Measurements from ENCODE around the gene SNX19. TPM values are rescaled to one million over a fixed set of nuclear protein-coding genes. Genes with fewer than 3 reads are reported as not detected.

Gene SNX19
- total RNA-seq, 1 donor: 72.4 TPM

DNA sequence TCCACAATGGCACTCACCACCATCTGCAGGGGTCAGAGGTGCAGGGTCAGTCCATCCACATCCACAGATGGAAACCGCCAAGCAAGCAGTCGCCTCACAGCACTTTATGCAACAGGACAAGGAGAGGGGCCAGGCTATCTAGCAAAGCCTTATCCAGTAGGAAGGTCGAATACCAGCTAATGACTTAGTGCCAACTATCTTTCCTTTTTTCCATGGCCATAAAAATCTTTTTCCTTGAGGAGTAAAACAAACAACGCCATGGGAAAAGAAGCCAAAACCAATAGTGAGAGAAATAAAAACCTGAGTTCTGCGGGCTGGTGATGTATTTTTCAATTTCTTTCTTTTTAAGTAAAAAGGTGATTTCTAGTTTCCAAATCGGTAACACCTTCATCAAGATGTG lies 8.2 kb downstream of the SNX19 start:
- no peak for DNase-seq (ENCODE audit: low read depth in 2 of 3, low spot score in 2 of 3)

GRCh38 chr11:130907229-130907628 lies 9.1 kb downstream of the SNX19 start:
- DNase-seq (ENCODE audit: low read depth in 2 of 3, low spot score in 2 of 3): no peak

DNA sequence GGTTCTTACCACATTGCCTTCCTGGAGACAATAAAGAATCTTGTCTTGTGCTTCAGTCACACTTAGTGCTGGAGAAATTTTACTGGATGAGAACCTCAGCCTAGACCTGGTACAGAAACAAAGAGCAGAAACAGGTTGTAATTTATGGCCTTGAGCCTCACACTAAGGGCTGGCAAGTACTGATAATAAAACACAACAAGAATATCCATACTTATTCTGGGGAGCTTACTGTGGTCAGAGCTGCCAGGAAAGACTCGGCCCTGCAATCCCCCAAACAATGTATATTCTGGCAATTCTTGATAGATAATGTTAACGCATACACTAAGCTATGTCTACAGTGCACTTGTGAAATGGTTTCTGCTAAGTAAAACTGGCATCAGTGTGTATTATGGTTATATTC lies 9.7 kb downstream of the SNX19 start:
- no peak for DNase-seq (ENCODE audit: low read depth in 2 of 3, low spot score in 2 of 3)

GRCh38 chr11:130905512-130905911 lies 10.8 kb downstream of the SNX19 start:
- no peak for DNase-seq (ENCODE audit: low read depth in 2 of 3, low spot score in 2 of 3)

DNA sequence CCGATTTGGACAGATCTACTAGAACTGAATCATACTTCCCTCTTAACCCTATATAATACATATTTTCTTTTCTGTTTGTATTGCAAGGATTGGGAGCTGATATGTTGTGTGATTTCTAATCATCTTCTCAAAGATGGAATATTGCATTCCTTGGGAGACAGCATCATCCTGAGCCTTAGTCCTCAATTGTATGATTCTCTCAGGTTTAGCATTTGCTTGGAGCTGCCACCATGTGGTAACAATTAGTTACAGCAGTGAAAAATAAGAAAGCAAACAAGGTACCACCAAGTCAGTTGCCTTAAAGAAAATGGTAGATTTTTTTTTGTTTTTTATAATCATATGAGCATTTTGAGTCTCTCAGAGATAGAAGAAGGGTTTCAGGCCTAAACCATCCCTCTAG lies 11.9 kb downstream of the SNX19 start:
- no peak for DNase-seq (ENCODE audit: low read depth in 2 of 3, low spot score in 2 of 3)

DNA sequence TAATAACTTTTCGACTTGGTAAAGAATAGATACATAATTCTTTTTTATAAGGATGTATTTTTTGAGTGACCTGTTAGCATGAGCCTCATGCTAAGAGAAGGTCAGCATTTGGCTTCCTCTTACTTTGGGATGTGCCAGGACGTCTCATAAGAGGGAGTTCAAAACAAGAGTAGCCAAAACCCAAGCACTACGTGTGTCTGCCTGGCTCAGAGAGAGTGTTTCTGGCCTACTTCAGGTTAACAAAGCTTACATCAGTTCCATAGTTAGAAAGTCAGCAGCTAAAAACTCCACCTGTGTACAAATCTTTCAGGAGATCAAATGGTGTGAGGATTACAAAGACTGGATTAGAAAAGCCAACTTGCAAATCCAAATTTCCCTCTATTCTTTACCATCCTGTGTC lies 13.9 kb downstream of the SNX19 start:
- no peak for DNase-seq (ENCODE audit: low read depth in 2 of 3, low spot score in 2 of 3)

DNA sequence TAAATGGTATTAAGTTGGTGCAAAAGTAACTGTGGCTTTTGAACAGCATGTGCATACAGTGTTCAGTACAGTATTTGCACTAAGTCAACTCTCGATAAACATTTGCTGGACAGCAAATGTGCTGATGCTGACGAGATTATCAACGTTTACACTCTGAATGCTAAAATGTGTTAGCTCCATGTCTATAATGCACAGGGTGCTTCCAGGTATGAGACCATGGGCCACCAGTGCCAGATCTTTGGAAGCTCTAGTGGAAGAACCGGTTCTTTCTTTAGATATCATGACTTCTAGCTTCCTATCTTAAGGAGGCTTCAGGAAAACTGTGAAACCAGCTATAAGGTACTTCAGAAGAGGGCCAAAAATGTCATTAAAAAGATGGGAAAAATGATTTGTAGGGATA lies 17.2 kb downstream of the SNX19 start:
- DNase-seq (ENCODE audit: low read depth in 2 of 3, low spot score in 2 of 3): no peak

- no peak for DNase-seq (ENCODE audit: low read depth in 2 of 3, low spot score in 2 of 3)
Observed at GRCh38 chr11:130897262-130898182, 18.8 kb downstream of the SNX19 start.

- peak; percentile 33 to 82 (median 56) for DNase-seq (ENCODE audit: low read depth in 2 of 3, low spot score in 2 of 3)
Observed at GRCh38 chr11:130894322-130895025, 21.8 kb downstream of the SNX19 start.

DNA sequence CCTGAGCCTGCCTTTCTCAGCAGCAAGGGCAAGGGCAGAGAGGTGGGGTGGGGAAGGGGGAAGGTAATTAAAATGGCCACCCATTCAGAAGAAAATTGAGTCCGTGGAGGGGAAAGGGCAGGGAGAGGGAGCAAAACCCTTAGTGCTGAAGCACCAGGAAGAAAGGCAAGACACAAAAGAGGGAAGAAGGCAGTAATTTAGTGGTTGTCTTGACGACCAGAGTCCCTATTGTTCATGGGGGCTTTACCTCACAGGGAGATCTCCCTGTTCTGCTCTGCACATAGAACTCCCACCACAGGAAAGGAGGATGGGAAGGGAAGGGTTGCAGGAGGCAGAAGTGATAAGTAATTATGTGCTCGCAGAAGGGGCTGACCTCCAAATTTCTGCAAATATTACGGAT lies 23.4 kb downstream of the SNX19 start:
- no peak for DNase-seq (ENCODE audit: low read depth in 2 of 3, low spot score in 2 of 3)

GRCh38 chr11:130891326-130891725 lies 25.0 kb downstream of the SNX19 start:
- DNase-seq (ENCODE audit: low read depth in 2 of 3, low spot score in 2 of 3): no peak

DNA sequence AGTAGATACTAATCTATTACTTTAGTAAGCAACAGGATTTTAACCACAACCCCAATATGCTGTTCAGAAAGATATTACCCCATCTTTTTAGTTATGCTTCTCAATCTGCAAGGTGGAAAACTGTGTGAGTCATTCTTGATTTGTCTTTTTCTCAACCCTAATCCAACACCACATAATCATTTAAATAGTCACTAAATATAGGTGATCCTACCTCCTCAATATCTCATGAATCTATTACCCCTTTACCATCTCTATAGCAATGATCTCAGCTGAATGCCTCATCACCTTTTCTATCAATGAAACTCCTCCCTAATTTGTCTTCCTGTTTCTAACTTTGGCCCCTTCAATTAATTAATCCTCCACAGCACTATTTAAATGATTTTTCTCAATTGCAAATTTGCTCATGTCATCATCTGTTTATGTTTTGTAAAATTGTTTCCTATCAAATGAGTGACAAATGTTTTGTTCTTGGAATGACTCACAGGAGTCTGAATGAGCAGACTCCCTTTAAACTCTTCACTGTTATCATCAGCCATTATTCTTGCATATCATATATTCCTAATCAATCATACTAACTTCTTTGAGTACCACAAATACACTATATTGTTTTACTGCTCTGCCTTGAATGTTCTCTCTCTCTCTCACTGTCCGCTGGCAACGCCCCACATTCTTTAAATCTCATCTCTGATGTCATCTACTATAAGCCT lies 26.1 kb downstream of the SNX19 start:
- no peak for DNase-seq (ENCODE audit: low read depth in 2 of 3, low spot score in 2 of 3)

DNA sequence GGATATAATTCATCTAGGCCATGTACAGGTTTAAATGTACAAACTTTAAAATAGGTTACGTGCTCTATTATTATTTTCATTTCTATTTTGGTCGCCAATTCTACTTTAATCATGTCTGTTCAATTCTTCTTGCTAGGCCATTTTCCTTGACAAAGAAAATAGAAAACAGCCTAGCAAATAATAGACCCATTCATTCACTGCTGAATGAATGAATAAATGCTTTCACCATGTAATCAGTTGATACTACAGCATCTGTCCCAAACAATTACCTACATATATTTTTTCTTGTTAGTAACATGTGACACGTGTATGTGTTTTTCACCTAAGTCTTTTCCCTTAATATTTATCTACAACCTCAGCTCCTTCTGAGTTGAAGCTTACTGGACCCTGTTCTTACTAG lies 27.5 kb downstream of the SNX19 start:
- no peak for DNase-seq (ENCODE audit: low read depth in 2 of 3, low spot score in 2 of 3)

DNA sequence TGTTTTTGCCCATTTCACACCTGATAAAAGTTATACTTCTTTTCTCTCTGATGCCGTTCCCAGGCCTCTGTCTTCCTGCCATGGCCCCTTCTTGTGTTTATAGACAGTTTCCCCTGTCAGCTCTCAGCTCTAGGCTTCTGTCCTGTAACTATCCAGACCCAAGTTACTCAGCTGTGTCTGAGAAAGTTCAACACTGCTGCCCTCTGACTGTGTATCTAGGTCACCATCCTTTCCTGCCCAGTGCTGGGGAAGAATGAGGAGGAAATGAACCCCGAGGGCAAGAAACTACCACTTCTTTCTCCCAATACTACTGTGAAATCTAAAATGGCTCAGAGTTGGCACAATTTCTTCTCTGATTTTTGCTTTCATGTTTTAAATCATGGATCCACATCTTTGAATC lies 29.6 kb downstream of the SNX19 start:
- DNase-seq (ENCODE audit: low read depth in 2 of 3, low spot score in 2 of 3): no peak

DNA sequence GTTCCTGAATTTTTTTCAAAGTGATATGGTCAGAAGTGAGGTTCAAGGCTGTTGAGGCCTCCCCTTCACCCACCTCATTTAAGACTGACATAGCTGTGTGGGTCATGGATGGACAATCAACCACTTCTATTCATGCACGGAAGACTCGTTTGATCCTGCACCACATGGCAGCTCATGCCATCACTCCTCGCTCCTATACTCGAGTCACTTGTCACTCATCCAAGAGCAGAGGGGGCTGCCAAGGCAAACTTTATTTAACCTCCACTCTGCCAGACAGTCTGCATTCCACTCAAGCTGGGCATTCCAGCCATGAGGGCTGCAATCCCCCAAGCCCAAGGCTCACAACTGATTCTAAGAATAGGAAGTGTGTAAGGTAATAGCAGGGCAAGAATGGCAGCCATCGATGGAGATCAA lies 34.1 kb downstream of the SNX19 start:
- DNase-seq (ENCODE audit: low read depth in 2 of 3, low spot score in 2 of 3): no peak

GRCh38 chr11:130881475-130882137 lies 34.7 kb downstream of the SNX19 start:
- no peak for DNase-seq (ENCODE audit: low read depth in 2 of 3, low spot score in 2 of 3)

GRCh38 chr11:130879836-130880235 lies 36.4 kb downstream of the SNX19 start:
- DNase-seq (ENCODE audit: low read depth in 2 of 3, low spot score in 2 of 3): no peak

DNA sequence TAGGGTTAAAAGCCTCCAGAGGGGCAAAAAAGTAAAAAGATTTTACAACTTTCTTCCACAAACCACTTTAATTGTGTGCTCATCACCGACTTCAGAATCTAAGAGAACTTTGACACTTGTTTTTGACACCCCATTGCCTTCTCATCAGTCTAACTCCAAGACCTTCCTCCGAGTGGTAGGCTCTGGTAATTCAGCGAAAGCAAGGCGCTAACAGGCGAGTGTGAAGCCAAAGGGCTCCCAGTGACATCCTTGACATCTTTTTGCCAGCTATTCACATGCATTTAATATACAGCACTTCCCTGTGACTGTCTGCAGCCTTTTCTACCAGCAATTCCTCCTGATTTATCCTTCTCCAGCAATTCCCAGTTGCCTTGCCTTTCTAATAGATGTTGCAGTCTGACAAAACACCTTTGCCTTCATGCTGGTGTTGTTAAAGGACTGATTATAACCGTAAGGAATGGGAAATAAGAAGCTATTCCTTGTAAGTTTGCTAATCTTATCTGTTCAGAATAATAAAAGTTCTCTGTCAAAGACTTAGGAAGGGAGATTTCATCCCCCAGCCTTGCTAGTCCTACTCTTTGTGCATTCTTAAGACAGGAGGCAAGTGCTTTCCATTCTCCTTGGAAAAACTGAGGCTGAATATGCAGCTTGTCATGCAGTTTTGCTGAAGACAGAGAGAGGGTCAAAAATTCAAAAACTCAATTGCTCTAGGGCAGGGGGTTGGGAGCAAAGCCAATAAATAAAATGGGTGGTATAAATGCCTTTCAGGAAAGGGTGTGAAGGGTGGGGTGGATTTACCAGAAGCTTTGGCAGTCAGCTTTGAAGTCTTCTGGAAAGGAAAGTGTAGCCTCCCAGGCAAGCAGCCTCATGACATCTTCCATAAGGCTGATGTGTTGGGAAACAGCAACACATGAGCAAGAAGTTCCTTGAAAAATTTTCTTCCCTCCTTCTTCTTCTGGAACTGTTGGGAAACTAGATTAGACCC lies 39.1 kb downstream of the SNX19 start:
- no peak for DNase-seq (ENCODE audit: low read depth in 2 of 3, low spot score in 2 of 3)

- DNase-seq (ENCODE audit: low read depth in 2 of 3, low spot score in 2 of 3): no peak
Observed at GRCh38 chr11:130876100-130876499, 40.2 kb downstream of the SNX19 start.

Measured in hematopoietic multipotent progenitor cell (in vitro differentiated cells).